DND-41 (cell line): ENCODE data around the gene IFRD2.

Source experiments
- ATAC-seq: fragments of 200-7000 bp; cut with Tn5 transposase; 3 replicates; pipeline ENCODE4 v1.9.1; 2021; ENCODE audit warnings: low read depth; ENCODE audit not compliant: insufficient read depth
- DNase-seq: peaks from one replicate; pipeline ENCODE4 v3.0.0-alpha.2; 2020
- H2AFZ ChIP-seq: 2 replicates; pipeline ENCODE4 v1.6.0; 2012; ENCODE audit warnings: low read depth, low read length
- H3K27ac ChIP-seq: 2 replicates; pipeline ENCODE4 v1.5.1; 2012; ENCODE audit warnings: low read length, inconsistent platforms
- H3K27me3 ChIP-seq: fragments of 200-600 bp; sonication (generic); 2 replicates; pipeline ENCODE4 v1.6.0; 2012; ENCODE audit warnings: low read length, mild to moderate bottlenecking, inconsistent platforms; ENCODE audit not compliant: insufficient read depth, poor library complexity
- H3K36me3 ChIP-seq: 2 replicates; pipeline ENCODE4 v1.5.1; 2012; ENCODE audit warnings: low read length, inconsistent platforms; ENCODE audit not compliant: insufficient read depth
- H3K4me1 ChIP-seq: 2 replicates; pipeline ENCODE4 v1.5.1; 2012; ENCODE audit warnings: mild to moderate bottlenecking, low read length; ENCODE audit not compliant: insufficient read depth
- H3K4me2 ChIP-seq: 2 replicates; pipeline ENCODE4 v1.6.0; 2012; ENCODE audit warnings: mild to moderate bottlenecking, moderate library complexity, low read length, inconsistent platforms; ENCODE audit not compliant: insufficient read depth
- H3K4me3 ChIP-seq, 2 experiments: fragments of 200-600 bp in 1 of 2; shearing (Covaris generic) in 1 of 2; 2 replicates each; pipeline ENCODE4 v1.5.1; 2012 to 2016; ENCODE audit warnings: inconsistent platforms in 2 of 2, low read length in 2 of 2, mild to moderate bottlenecking in 2 of 2, low read depth in 1 of 2, moderate library complexity in 1 of 2
- H3K79me2 ChIP-seq: 2 replicates; pipeline ENCODE4 v1.6.0; 2012; ENCODE audit warnings: low read length, inconsistent platforms; ENCODE audit not compliant: insufficient read depth
- H3K9ac ChIP-seq: 2 replicates; pipeline ENCODE4 v1.6.0; 2012; ENCODE audit warnings: low read depth, mild to moderate bottlenecking, inconsistent platforms, low read length, moderate library complexity
- H3K9me3 ChIP-seq: 2 replicates; pipeline ENCODE4 v1.5.1; 2012; ENCODE audit warnings: low read length, moderate library complexity, mild to moderate bottlenecking, inconsistent platforms; ENCODE audit not compliant: insufficient read depth, severe bottlenecking
- H4K20me1 ChIP-seq: 2 replicates; pipeline ENCODE4 v1.6.0; 2012; ENCODE audit warnings: low read length; ENCODE audit not compliant: insufficient read depth
- EZH2 ChIP-seq: IDR thresholded peaks from 3 replicates; pipeline ENCODE4 v1.6.1; 2012; ENCODE audit warnings: borderline replicate concordance, low read depth, mild to moderate bottlenecking, moderate library complexity, low read length, inconsistent platforms; ENCODE audit not compliant: severe bottlenecking
- TF ChIP-seq, protein P1 (sequence below): IDR thresholded peaks from 2 replicates; pipeline ENCODE4 v1.5.1; 2012; ENCODE audit warnings: borderline replicate concordance, low read length, moderate library complexity, mild to moderate bottlenecking; ENCODE audit not compliant: poor library complexity, severe bottlenecking; ENCODE audit errors: extremely low read depth

IFRD2 gene

DNA sequence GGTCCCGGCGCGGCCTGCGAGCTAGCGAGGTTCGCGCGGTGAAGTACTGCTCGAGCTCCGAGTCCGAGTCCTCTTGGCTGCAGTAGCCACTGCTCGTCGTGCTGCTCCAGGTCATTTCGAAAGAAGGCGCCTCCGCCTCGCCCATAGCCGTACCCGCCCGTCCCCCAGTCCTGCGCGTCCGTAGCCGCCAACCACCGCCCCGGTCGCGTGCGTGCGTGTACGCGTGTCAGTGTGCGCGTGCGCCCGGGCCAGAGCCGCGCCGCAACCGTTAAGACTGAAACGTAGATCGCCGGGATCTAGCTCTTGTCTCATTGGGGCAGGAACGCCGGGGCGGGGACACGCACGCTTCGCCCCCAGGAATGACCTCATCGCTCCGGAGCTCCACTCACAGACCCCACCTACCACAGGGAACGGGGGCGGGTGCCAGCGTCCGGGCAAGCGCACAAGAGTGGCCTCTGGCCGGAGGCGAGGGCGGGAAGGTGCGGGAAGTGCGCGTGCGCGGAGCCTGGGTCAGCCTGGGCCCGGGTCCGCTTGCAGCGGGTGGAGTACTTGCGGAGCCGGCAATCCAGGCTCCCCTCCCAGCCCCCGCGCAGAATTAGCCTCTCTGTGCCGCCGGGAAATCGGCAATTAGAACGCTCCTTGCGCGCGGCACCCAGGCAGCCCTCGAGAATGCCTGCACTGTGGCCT lies 45.1 kb upstream of the IFRD2 start:
- H3K27ac ChIP-seq = peak overlapping the region; percentile 98
- peak; percentile 89 for ATAC-seq
- peaks cover 36% of the 10 kb centered on the region for H3K36me3 ChIP-seq
- peaks cover 38% of the 10 kb centered on the region for H4K20me1 ChIP-seq
- peaks cover 4% of the 10 kb centered on the region for H3K27me3 ChIP-seq
- H3K4me3 ChIP-seq = peak overlapping the region; percentile 66 to 90
- peaks cover 63% of the 10 kb centered on the region for H3K4me1 ChIP-seq
- peak overlapping the region; percentile 93 for H3K9ac ChIP-seq
- peaks cover 64% of the 10 kb centered on the region for H3K79me2 ChIP-seq
- H3K9me3 ChIP-seq = no peaks in the 10 kb centered on the region
- peak overlapping the region; percentile 81 for H3K4me2 ChIP-seq
- DNase-seq = peak; percentile 98
- TF ChIP-seq EZH2 = no peak
- TF ChIP-seq, protein P1, sequence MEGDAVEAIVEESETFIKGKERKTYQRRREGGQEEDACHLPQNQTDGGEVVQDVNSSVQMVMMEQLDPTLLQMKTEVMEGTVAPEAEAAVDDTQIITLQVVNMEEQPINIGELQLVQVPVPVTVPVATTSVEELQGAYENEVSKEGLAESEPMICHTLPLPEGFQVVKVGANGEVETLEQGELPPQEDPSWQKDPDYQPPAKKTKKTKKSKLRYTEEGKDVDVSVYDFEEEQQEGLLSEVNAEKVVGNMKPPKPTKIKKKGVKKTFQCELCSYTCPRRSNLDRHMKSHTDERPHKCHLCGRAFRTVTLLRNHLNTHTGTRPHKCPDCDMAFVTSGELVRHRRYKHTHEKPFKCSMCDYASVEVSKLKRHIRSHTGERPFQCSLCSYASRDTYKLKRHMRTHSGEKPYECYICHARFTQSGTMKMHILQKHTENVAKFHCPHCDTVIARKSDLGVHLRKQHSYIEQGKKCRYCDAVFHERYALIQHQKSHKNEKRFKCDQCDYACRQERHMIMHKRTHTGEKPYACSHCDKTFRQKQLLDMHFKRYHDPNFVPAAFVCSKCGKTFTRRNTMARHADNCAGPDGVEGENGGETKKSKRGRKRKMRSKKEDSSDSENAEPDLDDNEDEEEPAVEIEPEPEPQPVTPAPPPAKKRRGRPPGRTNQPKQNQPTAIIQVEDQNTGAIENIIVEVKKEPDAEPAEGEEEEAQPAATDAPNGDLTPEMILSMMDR = no peak
- peak overlapping the region; percentile 85 for H2AFZ ChIP-seq

DNA sequence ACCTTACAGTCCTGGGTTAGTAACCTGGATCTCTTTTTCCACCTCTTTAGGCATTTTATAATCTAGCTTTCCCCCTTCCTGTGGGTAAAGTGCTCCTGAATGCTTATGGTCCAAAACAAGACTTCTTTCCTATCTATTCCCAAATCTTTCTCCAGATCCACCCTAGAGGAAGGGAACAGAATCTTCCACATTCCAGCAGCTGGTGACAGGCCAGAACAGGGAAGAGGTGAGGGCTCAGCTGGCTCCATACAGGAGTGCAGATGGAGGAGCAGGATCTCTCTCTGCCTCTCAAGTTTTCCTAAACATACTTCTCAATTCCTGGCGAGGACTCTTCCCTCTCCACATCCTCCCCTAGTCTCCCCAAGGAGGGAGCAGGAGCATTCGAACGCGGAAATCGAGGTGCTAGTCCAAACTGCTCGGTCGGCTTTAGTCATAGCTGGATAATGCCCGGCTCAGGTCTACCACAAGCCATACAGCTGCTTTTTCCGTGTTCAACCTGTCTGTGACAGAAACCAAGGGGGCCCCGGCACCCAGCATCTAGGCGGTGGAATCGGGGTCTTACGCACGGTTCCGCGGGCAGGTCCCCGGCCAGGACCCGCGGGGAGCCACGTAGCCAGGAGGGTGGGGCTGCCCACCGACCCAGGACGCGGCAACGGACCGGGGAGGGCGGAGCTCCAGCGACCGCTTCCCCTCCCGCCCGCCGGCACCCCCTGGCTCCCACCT lies 44.4 kb upstream of the IFRD2 start:
- no peak for DNase-seq
- TF ChIP-seq EZH2 = no peak
- TF ChIP-seq, protein P1 = peak; percentile 1
- H3K36me3 ChIP-seq = peaks cover 43% of the 10 kb centered on the region

DNA sequence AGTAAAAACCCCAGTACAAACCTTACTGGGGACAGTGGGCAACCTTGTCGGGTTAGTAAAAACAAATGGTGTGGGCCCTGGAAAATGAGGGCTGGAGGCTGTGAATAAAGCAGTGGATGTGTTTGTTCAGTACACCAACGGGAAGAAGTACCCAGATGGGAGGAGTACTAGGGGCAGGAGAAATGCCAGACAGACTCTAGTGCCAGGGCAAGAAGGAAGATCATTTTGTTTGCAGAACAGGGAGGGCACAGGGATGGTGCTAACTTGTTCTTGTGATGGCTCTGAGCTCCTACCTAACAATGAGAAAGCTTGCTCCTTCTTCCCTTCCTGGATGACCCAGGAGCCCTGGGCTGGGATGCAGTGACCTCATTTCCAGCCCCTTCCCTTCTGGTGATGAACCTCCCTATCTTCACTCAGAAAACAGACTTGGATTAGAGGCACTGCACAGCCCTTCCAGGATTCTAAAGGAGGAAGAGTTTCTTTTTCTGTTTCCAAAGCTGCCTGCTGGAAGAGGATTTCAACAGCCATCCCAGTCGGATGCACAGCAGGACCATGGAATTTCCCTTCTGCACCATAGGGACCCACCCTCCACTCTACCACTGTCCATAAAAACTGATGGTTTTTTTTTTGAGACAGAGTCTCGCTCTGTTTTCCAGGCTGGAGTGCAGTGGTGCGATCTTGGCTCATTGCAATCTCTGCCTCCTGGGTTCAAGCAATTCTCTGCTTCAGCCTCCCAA lies 42.3 kb upstream of the IFRD2 start:
- H3K79me2 ChIP-seq = peaks cover 77% of the 10 kb centered on the region
- TF ChIP-seq, protein P1 = no peak
- TF ChIP-seq EZH2 = no peak
- peak overlapping the region; percentile 81 for H3K4me2 ChIP-seq
- H3K4me1 ChIP-seq = peaks cover 73% of the 10 kb centered on the region
- peak overlapping the region; percentile 48; the same call in 1 of the 2 replicates for H3K27ac ChIP-seq
- peak overlapping the region; percentile 39; the same call in 1 of the 2 replicates for H3K9ac ChIP-seq
- no peak for ATAC-seq
- peaks cover 64% of the 10 kb centered on the region for H3K36me3 ChIP-seq
- H3K27me3 ChIP-seq = no peaks in the 10 kb centered on the region
- H2AFZ ChIP-seq = no peak overlapping the region
- peaks cover 53% of the 10 kb centered on the region for H4K20me1 ChIP-seq
- peak overlapping the region in 1 of 2 experiments; percentile 29; a peak in 2 of 4 replicates for H3K4me3 ChIP-seq
- no peak for DNase-seq
- H3K9me3 ChIP-seq = no peaks in the 10 kb centered on the region

More for the DNA sequence above, 44.4 kb upstream of the IFRD2 start:
- Histone ChIP-seq H3K4me3 (peak overlapping the region; percentile 66 to 90), H4K20me1 (peaks cover 45% of the 10 kb centered on the region), H3K4me2 (peak overlapping the region; percentile 81), H3K4me1 (peaks cover 69% of the 10 kb centered on the region), H3K27ac (peak overlapping the region; percentile 98), H3K79me2 (peaks cover 71% of the 10 kb centered on the region), H3K27me3 (peaks cover 4% of the 10 kb centered on the region), H3K9me3 (no peaks in the 10 kb centered on the region), H2AFZ (peak overlapping the region; percentile 78), H3K9ac (peak overlapping the region; percentile 93)
- peak; percentile 62 for ATAC-seq
